COR-L47 (cell line): ENCODE results near the gene MCCD1.

ENCODE experiments used
- DNase-seq: peaks from one replicate; lab custom pipeline; 2025; lab: John Stamatoyannopoulos, UW

MCCD1 gene

DNA sequence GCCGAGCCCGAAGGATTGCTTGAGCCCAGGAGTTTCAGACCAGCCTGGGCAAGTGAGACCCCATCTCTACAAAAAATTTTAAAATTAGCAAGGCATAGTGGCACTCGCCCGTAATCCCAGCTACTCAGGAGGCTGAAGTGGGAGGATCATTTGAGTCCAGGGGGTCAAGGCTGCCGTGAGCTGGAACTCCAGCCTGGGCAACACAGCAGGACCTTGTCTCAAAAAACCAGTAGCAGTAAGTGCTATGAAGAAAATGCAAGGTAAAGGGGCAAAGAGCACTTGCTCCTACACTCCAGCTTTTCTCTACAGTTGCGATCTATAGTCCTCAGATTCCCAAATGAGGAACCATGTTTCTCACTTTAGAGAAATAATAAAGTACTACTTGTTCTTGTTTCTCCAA lies 14.9 kb downstream of the MCCD1 start:
- DNase-seq: no peak

DNA sequence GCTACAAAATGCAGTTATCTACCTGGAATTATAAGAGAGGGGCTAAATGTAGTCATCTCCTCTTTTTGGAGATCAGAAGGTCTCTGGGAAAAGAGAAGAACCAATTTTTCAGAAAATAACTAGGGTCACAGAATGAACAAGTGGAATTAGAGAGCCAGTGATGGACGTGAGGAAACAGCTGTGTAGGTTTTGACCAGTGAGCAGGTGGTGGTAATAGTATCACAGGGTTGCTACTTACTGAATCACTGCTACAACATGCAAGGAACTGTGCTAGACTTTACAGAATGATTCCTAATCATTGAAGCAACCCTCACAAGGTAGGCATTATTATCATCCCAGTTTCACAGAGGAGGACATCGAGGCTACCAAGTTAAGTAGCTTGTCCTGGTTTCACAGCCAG lies 15.9 kb downstream of the MCCD1 start:
- no peak for DNase-seq

DNA sequence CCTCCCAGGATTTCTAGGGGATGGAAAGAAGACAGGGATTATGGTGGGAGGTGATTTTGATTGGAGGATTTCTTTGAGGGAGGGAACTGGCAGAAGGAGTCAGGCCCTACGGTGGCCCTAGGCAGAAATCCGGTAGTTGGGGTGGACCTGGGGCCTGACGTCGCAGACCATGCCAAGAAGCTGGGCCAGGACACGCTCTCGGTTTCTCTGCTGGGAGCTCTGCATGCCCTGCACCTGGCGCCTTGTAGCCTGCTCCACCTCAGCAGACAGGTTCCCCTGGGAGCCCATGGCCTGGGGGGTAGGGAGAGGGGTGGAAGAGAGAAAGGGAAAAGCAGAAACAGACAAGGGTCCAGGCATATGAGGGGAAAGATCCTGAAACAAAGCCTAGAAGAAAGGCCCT lies 16.5 kb downstream of the MCCD1 start:
- DNase-seq: no peak

DNA sequence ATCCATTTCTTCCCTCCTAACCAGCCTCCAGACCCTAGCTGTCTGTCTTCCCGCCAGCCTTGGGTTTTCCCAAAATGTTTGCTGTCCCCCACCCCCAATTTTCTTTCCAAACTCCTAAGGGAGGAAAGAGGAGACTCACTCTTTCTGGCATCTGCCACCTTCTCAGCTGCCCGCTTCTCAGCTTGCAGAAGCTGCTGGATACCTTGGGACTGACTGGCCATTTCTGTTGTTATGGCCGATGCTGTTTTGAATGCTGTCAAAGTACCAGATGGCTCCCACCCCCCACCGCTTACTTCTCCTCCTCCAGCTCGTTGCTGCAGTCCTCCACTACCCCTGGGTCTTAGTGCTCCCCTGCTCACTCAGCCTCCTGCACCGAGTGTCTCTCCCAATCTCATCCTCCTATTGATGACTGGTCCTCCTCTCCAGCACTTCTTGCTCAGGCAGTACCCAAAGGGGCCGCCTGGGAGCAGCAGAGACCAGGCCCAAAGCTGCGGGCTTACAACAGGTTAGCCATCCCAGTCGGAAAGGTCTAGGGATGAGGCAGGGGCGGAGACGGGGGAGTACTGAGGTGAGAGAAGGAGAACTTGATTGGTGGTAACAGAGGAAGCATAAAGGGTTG lies 17.7 kb downstream of the MCCD1 start, which contains the start of gene ATP6V1G2:
TSS of gene ATP6V1G2 (minus strand) at position 270 of the 619 bp plus-strand sequence. CDS start at position 221, 49 bp downstream.
- DNase-seq: peak; percentile 92

DNA sequence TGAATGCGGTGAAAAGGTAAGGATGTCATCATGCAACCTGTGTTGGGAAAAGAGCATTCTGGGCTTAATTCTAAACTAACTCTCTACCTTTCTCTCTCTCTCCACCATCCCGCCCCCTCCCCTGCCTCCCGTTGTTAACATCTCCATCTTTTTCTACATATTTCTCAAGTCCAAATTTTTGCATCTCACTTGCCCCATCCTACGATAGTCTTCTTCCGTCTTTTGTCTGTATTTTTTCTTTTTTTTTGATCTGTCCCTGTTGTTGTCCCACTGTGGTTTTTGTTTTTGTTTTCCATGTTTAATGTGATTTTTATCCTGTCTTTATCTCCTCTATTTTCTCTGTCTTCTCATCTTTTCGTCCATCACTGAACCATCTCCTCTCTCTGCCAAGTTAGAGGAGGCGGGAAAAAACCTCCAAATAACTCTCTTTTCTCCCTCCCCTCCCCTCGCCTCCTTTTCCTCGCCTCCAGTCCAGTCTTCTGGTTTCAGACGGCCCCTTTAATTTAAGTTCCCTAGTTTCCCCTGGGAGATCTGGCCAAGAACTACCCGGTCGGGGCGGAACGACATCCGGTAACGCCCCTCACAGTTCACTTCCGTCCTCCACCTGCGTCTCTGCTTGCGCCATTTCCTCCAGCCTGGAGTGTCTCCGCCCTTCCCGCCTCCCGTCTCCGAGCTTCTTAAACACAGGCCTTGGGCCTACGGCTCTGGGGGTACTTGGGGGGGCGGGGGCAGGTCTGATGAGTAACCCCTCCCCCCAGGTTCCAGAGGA lies 18.4 kb downstream of the MCCD1 start, which contains the start of gene NFKBIL1:
TSS of gene NFKBIL1 (plus strand) at position 651 of the 769 bp plus-strand sequence. CDS start at position 738, 87 bp downstream.
- peak; percentile 95 for DNase-seq

DNA sequence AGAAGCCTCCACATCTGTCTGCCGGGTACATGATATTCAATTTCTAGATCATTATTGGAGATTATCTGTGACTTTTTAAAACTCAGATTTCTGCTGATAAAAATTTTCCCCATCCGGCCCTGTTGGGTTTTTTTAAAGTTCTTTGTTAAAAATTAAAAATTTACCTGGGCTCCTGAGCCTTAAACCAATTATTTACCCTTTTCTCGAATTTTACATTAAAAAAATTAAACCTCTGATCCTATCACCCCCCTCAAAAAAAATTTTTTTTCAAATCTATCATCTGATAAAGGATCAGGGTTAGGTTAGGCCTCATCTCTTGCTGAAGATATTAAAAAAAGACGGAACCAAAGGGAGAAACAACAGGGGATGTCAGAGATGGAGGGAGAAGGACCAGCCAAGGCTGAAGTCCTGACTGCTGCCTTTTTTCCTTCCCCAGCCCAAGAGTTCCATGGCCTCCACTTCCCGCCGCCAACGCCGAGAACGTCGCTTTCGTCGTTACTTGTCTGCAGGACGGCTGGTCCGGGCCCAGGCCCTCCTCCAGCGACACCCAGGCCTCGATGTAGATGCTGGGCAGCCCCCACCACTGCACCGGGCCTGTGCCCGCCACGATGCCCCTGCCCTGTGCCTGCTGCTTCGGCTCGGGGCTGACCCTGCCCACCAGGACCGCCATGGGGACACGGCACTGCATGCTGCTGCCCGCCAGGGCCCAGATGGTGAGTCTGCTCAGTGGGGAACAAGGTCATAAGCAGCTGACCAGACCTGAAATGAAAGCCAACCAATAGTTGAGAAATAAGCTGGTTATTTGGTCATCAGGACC lies 19.2 kb downstream of the MCCD1 start:
- DNase-seq: no peak

DNA sequence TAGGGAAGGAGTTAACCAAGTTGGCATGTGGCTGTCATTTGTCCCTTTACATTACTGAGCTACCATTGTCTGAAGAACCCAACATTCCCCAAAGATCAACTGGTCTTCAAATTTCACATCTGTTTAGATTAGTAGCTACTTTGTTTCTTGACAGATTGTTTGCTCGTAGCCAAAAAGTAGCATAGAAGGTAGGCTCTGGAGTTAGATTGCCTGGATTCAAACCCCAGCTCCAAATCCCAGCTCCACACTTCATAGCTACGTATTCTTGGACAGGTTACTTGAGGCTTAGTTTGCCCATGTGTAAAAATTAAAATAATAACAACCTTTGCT lies 19.7 kb downstream of the MCCD1 start:
- DNase-seq: no peak

DNA sequence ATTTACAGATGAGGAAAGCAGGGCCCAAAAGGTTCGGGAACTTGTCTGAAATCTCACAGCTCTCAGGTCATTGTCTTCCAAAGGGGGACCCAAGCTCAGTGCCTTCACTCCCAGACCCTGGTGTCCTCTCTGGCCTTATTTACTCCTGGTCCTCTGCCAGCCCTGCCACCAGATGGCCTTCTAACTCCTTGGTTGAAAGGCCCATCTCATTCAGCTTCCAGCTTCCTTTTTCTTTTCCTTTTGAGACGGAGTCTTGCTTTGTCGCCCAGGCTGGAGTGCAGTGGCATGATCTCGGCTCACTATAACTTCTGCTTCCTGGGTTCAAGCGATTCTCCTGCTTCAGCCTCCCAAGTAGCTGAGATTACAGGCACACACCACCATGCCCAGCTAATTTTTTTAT lies 22.6 kb downstream of the MCCD1 start:
- DNase-seq: peak; percentile 7

DNA sequence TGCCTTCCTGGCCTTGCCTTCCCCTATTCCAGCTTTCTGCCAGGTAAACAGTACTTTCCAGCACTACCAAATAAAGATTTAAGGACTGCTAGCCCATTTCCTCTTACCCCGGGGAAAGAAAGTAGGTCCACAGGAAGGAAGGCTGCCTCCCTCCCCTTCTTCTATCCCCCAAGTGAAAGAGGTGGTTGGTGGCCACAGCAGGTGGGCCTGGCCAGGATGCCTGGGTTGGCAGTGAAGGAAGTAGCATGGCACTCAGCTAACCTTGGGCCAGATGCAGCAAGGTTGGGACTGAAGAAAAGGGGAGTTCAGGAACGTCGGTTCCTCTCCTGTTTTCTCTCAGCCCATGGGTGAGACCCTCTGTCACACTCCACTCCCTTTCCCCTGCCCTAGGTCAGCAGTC lies 27.5 kb downstream of the MCCD1 start:
- no peak for DNase-seq

DNA sequence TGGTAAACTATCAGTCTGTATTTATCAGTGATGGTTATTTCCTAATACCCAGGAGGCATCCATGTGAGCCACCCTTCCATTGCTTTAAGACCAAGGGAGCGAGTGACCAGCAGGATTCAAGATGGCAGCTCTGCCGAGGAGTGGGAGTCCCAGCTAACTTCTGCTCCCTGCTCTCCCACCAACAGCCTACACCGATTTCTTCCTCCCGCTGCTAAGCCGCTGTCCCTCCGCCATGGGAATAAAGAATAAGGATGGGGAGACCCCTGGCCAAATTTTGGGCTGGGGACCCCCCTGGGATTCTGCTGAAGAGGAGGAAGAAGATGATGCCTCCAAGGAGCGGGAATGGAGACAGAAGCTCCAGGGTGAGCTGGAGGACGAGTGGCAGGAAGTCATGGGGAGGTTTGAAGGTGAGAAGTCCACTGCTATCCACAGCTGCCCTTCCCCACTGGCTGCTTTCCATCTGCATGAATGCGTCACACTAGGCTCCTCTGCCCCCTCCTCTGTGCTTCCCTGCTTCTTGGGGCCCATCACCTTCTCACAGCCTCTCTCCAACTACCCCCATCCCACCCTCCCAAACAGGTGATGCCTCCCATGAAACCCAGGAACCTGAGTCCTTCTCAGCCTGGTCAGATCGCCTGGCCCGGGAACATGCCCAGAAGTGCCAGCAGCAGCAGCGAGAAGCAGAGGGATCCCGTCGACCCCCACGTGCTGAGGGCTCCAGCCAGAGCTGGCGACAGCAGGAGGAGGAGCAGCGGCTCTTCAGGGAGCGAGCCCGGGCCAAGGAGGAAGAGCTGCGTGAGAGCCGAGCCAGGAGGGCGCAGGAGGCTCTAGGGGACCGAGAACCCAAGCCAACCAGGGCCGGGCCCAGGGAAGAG lies 28.9 kb downstream of the MCCD1 start:
- no peak for DNase-seq

DNA sequence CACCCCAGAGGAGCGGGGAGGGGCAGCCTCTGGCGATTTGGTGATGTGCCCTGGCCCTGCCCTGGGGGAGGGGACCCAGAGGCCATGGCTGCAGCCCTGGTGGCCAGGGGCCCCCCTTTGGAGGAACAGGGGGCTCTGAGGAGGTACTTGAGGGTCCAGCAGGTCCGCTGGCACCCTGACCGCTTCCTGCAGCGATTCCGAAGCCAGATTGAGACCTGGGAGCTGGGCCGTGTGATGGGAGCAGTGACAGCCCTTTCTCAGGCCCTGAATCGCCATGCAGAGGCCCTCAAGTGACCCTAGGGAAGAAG lies 29.5 kb downstream of the MCCD1 start:
- DNase-seq: no peak

DNA sequence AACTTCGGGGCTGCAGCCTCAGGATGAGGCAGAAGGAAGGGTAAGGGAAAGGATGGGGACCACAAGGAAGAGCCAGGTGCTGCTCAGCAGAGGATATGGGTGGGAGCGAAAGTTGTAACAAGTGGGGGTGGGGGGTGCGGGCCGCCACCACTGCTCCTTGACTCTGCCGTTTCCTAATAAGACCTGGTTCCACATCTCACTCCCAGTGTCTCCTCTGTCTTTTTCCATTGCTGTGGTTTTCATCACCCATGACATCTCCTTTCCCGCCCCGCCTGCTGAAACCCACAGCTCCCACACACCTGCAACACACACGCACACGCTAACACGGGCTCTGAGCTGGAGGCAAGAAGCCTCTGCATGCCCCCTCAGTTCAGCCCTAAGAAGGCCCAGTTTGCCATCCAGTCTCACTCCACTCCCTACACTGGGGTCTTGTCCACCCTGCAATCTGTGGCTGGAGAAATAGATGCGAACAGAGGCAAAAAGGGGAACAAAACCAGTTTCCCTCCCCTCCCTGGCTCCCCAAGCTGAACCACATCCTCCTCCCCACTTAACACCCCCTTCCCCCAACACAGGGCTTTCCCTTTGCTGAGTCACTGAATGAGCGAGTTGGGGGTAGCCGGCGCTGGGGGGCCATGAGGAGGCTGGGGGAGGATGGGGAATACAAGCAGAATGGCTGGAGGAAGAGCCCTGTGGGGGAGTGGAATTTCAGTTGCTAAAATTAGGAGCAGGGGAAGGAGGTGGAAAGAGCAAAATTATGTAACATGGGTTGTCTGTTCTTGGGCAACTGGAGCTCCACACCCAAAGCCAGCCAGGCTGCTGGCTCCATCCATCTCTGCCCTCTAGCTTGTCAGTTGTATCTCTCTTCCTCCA lies 30.1 kb downstream of the MCCD1 start:
- DNase-seq: no peak

DNA sequence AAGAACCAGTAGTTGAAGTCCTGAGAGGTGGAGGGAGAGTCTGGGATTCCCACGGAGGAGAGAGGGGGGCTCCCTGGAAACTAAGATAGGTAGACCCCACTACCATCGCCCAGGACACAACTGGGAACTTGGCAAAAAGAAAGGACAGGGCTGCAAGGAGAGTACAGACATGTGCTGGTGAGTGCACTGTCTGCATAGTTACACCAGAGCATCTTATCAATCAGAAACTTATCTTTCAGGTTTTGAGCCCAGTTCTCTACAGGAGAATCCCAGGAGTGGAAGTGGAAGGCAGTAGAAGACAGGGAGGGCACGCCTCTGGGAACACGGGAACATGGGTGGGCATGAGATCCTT lies 30.8 kb downstream of the MCCD1 start:
- DNase-seq: no peak

DNA sequence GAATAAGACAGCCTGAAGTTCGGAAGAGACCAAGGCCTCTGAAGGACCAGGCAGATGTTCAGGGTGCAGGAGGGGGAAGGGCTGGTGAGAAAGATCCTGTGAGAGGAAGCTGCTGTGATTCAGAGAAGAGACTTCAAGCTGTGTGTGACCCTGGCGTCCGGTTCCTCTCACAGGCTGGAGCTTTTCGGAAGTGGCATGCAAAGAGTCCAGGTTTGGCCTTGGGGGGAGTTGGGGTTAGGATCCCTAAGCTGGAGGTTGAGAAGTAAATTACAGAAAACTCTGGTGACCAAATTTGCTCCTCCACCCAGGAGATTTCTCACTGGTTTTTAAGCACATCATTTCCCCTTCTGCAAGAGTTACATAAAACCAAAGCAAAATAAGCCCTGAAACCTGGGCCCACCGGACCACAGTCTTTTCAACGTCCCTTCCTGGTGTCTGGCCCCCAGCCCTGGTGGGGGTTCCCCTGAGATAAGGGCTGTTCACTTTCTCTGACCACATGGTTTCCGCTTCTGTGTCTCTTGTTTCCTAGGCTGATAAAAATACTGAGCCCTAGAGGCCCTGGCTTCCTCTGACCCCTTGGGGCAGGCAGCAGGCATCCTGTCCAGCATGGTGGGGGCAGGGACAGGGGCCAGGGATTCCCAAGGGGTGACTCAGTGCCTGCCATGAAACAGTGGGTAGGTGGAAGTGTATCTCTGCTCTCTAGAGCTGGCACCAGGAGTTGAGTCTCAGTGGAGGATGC lies 31.4 kb downstream of the MCCD1 start:
- DNase-seq: no peak

DNA sequence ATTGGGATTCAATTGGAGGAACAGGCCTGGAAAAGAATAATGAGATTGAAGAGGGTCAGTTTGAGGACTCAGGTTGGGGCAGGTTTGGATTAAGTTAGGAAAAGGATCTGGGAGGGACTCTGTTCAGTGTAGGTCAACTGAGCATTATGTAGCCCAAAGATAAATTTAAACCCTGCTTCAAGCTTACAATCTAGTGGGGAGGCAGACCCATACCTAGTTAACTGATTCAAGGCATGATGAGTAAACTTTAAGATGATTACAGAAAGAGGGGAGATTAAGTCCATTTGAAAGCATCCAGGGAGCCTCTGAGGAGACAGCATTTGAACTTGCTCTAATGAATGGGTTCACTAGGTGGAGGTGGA lies 31.9 kb downstream of the MCCD1 start:
- DNase-seq: no peak

DNA sequence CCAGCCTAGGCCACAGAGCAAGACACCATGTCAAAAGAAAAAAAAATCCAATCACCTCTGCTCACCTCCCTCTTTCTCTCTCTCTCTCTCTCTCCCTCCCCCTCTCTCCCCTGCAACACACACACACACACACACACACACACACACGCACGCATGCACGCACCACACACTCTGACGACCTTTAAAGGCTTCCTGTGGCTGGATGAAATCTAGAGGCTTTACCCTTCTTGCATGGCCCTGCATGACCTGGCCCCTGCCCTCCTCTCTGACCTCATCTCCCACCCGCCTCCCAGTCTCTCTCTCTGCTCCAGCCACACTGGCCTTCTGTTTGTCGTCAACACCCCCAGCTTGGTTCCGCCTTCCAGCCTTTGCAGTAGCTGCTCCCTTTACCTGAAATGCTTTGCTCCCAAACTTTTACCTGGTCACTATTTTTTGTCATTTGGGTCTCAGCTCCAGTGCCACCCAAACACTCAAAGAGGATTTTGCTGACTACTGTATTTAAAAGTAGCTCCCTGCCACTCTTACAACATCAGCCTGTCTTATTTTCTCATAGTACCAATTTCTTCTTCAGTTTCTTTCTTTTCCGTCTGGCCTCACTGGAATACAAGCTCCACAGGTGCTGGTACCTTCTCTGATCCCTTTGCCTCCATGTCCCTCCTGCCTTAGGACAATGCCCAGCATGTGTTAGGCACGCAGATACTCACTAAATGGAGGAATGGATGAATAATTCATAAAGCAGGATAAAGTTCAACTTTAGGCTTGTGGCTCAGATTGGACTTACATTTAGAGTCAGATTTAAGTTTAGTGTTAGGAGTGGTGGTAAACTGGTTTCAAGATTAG lies 39.0 kb downstream of the MCCD1 start:
- DNase-seq: no peak

DNA sequence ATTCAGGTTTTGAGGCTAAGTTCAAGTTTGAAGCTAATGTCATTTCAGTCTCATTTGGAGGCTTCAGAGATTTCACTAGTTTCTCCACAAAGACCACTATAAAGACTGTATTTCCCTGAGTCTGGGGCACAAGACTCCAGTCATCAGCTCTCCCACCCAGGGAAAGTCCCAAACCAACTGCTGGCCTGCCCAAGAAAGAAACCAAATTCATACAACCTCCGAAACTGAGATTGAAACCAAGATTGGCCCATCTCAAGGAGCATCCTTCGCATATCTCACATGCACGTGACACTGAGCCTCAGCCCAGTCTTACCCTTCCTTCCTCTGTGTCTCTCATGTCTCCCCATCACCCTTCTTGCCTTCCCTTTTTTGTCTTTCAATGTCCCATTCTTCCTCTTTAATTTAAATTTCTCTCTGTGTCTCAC lies 39.8 kb downstream of the MCCD1 start:
- DNase-seq: no peak

DNA sequence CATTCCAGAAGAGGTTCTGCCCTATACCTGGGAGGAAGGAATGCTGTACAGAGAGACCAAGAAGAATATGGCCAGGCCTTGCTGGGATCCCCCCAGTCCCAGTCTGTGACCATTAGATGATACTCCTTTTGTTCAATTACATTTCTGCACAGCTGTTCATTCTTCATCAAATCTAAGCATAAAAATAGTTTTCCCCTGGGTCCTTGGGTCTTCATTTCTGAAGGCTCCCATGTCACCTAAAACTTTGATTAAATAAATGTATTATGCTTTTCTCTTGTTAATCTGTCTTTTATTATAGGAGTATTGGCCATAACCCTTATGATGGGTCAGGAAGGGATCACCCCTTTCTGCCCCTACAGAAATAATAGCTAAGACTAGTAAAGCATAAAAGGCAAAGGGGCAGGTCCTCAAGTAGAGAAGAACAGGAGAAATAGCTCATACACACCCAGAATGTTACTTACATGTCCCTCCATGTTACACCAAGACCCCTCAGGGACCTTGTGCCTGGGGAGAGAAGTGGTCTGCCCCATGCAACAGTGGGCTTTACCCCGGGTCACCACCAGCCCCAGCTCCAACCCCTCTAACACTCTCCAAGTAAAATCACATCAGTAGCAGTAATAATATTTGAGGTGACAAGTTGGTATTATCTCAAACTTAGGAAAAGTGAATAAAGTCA lies 41.2 kb downstream of the MCCD1 start:
- DNase-seq: no peak
